Lower leg skin (tissue), 3 donors: ENCODE results near the gene GRAP2.

Experiments
- CTCF ChIP-seq, 3 donors: fragments of 450-650 bp; IDR thresholded peaks; one replicate each; pipeline ENCODE4 v1.5.1; 2016; ENCODE audit warnings: antibody characterized with exemption in 3 of 3, mild to moderate bottlenecking in 3 of 3, moderate library complexity in 2 of 3
- POLR2A ChIP-seq, 2 donors: fragments of 450-650 bp; IDR thresholded peaks; one replicate each; pipeline ENCODE4 v1.6.1; 2016 to 2017; ENCODE audit warnings: antibody characterized with exemption in 2 of 2, mild to moderate bottlenecking in 1 of 2, moderate library complexity in 1 of 2

GRCh38 chr22:39966470-39966869, 65.6 kb downstream of the GRAP2 start:
- TF ChIP-seq CTCF (IDR thresholded peaks at IDR 0.05) (no peak), POLR2A (IDR thresholded peaks at IDR 0.05) (no peak)
